NCI-H345 (cell line): ENCODE results near the gene NCSTN.
A peak's percentile ranks its signal among the peaks of the same experiment; 100 is the strongest.
"Not testable (repeated sequence)": the region's sequence is repeated elsewhere in the genome, so short reads cannot be mapped to it uniquely, and the experiment has no call there.

Experiments
- DNase-seq: peaks from one replicate; lab custom pipeline; 2025; lab: John Stamatoyannopoulos, UW

The NCSTN gene

GRCh38 chr1:160371756-160372155 lies 28.6 kb downstream of the NCSTN start:
- DNase-seq = no peak

- DNase-seq = no peak
Measured at GRCh38 chr1:160373696-160374095, 30.5 kb downstream of the NCSTN start.

- DNase-seq = no peak
Measured at GRCh38 chr1:160374306-160375110, 31.3 kb downstream of the NCSTN start.

DNA sequence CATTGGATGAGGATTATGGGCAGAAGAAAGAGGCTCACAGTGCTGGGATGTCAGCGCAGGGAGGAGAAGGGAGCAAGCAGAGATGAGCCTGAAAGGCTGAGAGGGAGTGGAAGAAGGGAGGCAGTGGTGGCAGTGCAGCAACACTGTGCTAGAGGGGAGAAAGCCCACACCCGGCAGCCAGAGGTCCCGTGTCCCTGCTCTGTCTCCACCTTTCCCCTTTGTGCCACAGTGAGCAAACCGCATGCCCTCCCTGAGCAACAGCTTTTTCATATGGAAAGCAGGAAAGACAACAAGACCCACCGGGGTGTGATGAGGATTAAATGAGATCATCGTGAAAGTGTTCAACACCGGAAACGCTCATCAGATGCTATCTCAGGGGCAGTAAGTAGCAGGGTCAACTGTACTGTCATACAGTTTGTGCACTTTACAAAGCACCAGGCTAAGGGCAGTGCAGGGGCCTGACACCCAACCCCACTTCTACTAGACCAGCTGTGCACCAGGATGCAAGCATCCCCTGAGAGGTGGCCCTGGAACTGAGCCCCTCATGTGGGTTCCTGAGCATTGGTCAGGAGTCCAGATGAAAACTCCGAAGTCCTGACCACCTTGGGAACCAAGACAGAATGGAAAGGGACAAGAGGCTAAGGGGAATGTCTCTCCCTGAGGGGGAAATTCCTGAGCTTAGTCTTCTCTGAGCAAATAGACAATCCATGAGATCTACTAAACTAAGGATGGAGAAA lies 32.8 kb downstream of the NCSTN start:
- DNase-seq = no peak

DNA sequence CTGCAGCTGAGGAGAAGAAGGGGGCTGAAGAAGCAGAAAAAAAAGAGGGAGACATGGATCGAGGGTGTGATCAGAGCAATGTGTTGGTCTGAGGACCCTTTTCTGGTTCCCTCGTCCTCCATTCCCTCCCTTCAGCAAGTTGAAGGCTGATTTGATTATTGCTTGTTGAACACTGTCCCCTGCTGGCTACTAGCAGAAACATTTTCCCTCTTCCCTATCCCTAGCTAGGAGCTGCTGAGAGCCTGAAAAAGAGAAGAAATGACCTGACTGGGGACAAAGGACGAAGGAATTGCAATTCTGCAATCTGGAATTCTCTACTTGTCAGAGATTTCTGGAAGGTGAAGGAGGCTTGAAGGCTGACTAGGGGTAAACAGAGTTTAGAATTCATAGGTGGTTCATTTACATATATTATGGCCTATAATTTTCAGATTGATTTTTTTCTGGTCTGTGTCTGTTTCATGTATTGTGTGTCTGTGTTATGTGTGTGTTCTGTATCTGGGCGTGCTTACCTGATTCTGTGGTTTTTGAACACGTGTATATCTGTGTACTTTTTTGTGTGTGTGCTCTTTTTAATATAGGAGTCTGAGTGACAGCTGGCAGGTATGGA lies 33.4 kb downstream of the NCSTN start:
- peak; percentile 67 for DNase-seq

- DNase-seq = no peak
Measured at GRCh38 chr1:160377585-160378206, 34.5 kb downstream of the NCSTN start.

- DNase-seq = not testable (repeated sequence)
Measured at GRCh38 chr1:160384812-160385211, 41.6 kb downstream of the NCSTN start.

DNA sequence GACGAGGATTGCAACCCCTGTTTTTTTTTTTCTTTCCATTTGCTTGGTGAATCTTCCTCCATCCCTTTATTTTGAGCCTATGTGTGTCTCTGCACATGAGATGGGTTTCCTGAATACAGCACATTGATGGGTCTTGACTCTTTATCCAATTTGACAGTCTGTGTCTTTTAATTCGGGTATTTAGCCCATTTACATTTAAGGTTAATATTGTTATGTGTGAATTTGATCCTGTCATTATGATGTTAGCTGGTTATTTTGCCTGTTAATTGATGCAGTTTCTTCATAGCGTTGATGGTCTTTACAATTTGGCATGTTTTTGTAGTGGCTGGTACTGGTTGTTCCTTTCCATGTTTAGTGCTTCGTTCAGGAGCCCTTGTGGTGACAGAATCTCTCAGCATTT lies 45.2 kb downstream of the NCSTN start:
- DNase-seq = not testable (repeated sequence)

GRCh38 chr1:160394673-160395072 lies 51.5 kb downstream of the NCSTN start:
- DNase-seq = no peak

GRCh38 chr1:160397651-160398050 lies 54.5 kb downstream of the NCSTN start:
- no peak for DNase-seq

DNA sequence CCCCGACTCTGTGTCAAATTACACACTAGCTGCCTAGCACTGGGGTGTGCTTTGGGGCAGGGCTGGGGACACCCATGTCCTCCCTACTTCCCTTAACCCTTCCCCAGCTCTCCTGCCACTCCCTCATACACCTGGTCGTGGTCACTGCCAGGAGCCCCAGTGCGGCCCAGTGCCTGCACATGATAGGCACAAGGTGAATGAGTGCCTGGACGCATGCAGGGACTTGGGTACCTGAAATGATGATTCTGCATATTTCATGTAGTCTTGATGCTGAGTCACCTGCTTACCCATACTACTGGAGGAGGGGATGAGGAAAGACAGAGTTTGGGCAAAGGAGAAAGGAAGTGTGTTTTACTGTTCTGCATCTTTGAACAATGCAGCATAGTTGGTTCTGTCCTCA lies 55.6 kb downstream of the NCSTN start:
- no peak for DNase-seq

DNA sequence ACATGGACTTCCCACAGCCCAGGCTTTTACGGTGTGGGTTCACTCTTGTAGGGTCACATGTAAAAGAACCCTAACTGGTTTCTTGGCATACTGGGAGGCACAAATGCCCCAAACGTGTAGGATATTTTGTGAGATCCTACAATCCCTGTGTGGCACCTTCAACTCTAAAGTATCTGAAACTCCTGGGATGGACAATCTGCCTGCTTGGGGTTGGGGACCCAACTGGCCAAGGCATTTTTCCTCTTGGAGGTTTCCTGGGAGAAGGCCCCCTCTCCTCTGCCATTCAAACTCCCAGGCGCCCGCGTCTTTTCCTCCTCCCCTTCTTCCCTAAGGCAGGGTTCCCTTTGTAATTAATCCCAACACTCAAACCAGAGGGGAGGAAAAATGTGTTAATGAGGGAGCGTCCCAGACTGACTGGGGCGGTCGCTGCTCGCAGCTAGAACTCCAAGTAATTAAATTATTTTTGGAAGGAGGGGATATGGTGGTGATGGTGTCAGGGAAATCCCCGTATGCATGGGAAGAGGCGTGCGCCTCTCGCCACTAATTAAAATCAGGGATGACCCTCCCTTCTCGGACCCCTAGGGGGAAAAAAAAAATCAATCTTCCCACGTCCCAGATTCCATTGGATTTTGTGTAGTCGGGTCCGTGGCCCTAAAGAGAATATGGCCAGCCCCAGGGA lies 56.5 kb downstream of the NCSTN start:
- no peak for DNase-seq

GRCh38 chr1:160400223-160400645 lies 57.1 kb downstream of the NCSTN start, which contains the start of gene VANGL2:
Gene VANGL2, plus strand, starts transcription at chr1:160400564. Its CDS starts 15,274 bp downstream, at chr1:160415838.
- peak; percentile 71 for DNase-seq

GRCh38 chr1:160400646-160401486 lies 57.7 kb downstream of the NCSTN start:
- peak; percentile 47 for DNase-seq

DNA sequence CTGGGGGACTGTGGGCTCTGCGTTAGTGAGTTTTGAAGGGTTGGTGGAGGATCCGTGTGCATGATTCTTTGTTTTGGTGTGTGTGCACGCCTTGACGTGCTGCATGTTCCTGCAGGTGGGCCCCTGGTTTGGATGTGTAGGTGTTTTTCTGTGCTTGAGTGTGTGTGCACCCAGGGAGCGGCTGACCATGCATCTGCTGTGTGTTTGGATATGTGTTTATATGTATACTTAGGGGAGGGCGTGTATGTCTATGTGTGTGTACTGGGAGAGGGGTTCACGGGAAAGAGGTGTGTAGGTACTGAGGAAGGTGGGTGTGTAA lies 58.3 kb downstream of the NCSTN start:
- no peak for DNase-seq

DNA sequence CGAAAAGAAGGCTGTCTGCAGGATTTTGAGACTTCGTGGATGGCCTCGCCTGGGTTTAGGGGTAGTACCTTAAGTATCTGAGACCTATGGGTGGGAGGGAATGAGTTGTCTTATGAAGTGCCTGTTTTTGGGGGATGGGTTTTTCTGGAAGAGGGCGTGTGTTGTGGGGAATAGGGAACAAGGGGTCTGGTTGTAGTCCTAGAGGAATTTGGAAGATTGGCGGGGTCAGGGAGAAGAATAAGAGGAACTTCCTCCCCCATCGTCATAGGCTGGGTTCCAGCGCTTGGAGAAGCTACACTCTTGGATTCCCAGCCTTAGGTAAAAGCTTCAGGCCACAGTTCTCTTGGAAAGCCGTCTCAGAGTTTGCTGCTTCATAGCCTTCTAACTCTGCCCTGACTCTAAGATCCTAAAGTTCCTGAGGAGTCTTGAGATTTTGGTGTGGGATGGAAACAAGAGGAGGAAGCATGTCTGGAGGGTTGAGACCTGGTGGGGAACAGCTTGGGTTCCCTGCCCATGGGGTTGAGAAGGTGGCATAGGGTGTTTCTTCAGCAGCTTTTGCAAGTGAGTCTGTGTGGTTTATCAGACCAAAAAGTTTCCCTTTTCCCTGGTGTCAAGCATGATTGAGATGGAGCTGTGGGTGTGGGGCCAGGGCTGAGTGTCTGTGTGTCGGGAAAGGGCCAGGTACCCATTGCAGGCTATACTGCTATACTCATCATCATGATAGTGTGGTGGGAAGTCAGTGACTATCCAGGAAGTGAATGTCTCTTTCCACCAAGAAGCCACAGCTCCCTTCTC lies 59.0 kb downstream of the NCSTN start:
- DNase-seq = no peak

GRCh38 chr1:160403244-160403643 lies 60.1 kb downstream of the NCSTN start:
- no peak for DNase-seq

DNA sequence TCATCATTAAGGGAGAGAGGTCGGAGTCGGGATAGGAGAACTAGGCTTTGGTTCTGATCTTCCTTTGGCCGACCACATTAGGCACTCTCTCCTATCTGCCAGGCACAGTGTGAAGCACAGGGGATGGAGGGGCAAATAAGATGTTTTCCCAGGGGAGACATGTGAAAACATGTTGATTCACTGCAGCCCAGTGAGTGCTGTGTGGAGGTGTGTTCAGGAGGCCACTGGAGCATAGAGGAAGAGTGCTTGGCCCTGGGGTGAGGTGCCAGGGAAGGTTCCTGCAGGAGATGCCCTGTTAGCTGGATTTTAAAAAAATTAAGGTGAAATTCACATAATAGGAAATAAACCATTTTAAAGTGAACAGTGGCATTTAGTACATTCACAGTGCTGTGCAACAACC lies 60.9 kb downstream of the NCSTN start:
- no peak for DNase-seq

- no peak for DNase-seq
Measured at GRCh38 chr1:160405331-160405877, 62.2 kb downstream of the NCSTN start.
